Heart left ventricle (tissue), 16 donors: ENCODE results near the gene MVP. TPM values are rescaled to one million over a fixed set of nuclear protein-coding genes. Genes with fewer than 3 reads are reported as not detected.
"Not testable (repeated sequence)": the region's sequence is repeated elsewhere in the genome, so short reads cannot be mapped to it uniquely, and the experiment has no call there.

ENCODE experiments used
- ATAC-seq, 4 donors: fragments of 200-7000 bp; cut with Tn5 transposase; one replicate each; pipeline ENCODE4 v1.9.1; 2020 to 2022; ENCODE audit warnings: moderate library complexity in 4 of 4, mild to moderate bottlenecking in 3 of 4, moderate number of reproducible peaks in 1 of 4
- DNase-seq, 5 donors: peaks; one replicate each; pipeline ENCODE4 v3.0.0-alpha.2; 2020
- H3K27ac ChIP-seq, 12 donors: fragments of 200-600 bp; sonication (generic) in 4 of 12; one replicate each; pipeline versions ENCODE4 v1.5.0 to v1.8.0; 2016 to 2022; ENCODE audit warnings: mild to moderate bottlenecking in 2 of 12
- H3K27me3 ChIP-seq, 9 donors: fragments of 200-600 bp; sonication (generic) in 2 of 9; one replicate each; pipeline versions ENCODE4 v1.5.1 to v1.8.0; 2016 to 2022; ENCODE audit warnings: mild to moderate bottlenecking in 3 of 9
- H3K36me3 ChIP-seq, 9 donors: fragments of 200-600 bp; sonication (generic) in 2 of 9; one replicate each; pipeline versions ENCODE4 v1.5.0 to v1.8.0; 2018 to 2022; ENCODE audit warnings: mild to moderate bottlenecking in 2 of 9
- H3K4me1 ChIP-seq, 12 donors: fragments of 200-600 bp; sonication (generic) in 4 of 12; one replicate each; pipeline versions ENCODE4 v1.5.0 to v1.8.0; 2016 to 2022; ENCODE audit warnings: mild to moderate bottlenecking in 3 of 12
- H3K4me3 ChIP-seq, 12 donors: fragments of 200-600 bp; sonication (generic) in 4 of 12; one replicate each; pipeline versions ENCODE4 v1.5.0 to v1.8.0; 2017 to 2022; ENCODE audit warnings: mild to moderate bottlenecking in 9 of 12, moderate library complexity in 4 of 12
- H3K9me3 ChIP-seq, 12 donors: fragments of 200-600 bp; sonication (generic) in 4 of 12; one replicate each; pipeline versions ENCODE4 v1.5.0 to v1.8.0; 2016 to 2022; ENCODE audit warnings: mild to moderate bottlenecking in 1 of 12
- POLR2A ChIP-seq, 2 donors: fragments of 450-650 bp; IDR thresholded peaks; one replicate each; pipeline ENCODE4 v1.6.1; 2017; ENCODE audit warnings: antibody characterized with exemption in 2 of 2, mild to moderate bottlenecking in 2 of 2, moderate library complexity in 2 of 2
- WGBS, 4 donors: extraction: QIAGEN DNeasy Blood & Tissue Kit in 2 of 4; methylation state at CpG; one replicate each; pipeline versions ENCODE4 v1.1.5 to v1.1.7; 2013 to 2018; 5-methylcytosine and 5-hydroxymethylcytosine counted together
- intact Hi-C, 10 donors: fragments of 100-400 bp; cut with DNase I; formaldehyde crosslinking; loops; one replicate each; pipeline versions ENCODE4 v1.11.1 to v1.14.2; 2022
- polyA plus RNA-seq, 2 donors: library from polyadenylated mRNA; stranded (reverse); fragments of 200-250 nt; gene quantifications; one replicate each; pipeline ENCODE4 v1.2.3, GENCODE V29; 2013
- total RNA-seq, 9 donors: library from RNA; depleted of rRNA in 2 of 9; stranded (reverse); fragments of >200 nt in 2 of 9; fragmentation: NEBNext Ultra II Directional in 3 of 9; extraction: Animal tissue kit (Norgen Biotek cat#: 25700) in 3 of 9; gene quantifications; one replicate each; pipeline versions ENCODE4 v1.1.0 to v1.2.4, GENCODE V29; 2016 to 2023
- TF ChIP-seq, protein P1 (sequence below), 12 donors: fragments of 200-600 bp; sonication (generic) in 4 of 12; IDR thresholded peaks; one replicate each; pipeline versions ENCODE4 v1.5.0 to v1.8.0; 2018 to 2022; ENCODE audit warnings: antibody characterized with exemption in 12 of 12, mild to moderate bottlenecking in 5 of 12
- donor health status: ischemic (EF 13 %, LVEDD 7.1; RV severe dilation, severe dysfunction).
- donor health status: healthy with polysubstance abuse.
- donor health status: DM: no; HTN: yes; CAD: no.
- donor health status: DM: no; HTN: no; CAD: no.
- donor health status: ischemic (EF 25% LVEDD 6.9; RV normal size, moderate dysfunction).
- donor health status: ischemic (EF 25% LVEDD 5.7; RV mildly dilated, moderate dysfunction).
- donor health status: healthy.
- donor health status: DM: yes; HTN: yes; CAD: no.
- donor health status: ischemic (EF 35%, LVEDD 5.7; RV mildly dilated, moderate dysfunction).
- donor health status: nonischemic (EF 11% LVEDD 7.7; RV severe dilation, severe dysfunction).
- donor health status: DM: yes; HTN: yes; CAD: no.
- donor health status: PGD.
- donor health status: ischemic (EF 29% LVEDD 5.4; RV normal size, mild dysfunction).
- donor health status: nonischemic (EF 23%, LVEDD 6.1; RV moderate dilation, normal function).

The MVP gene
- total and polyA plus RNA-seq, 11 donors, result 32.9 to 140 (median 44.6) TPM

DNA sequence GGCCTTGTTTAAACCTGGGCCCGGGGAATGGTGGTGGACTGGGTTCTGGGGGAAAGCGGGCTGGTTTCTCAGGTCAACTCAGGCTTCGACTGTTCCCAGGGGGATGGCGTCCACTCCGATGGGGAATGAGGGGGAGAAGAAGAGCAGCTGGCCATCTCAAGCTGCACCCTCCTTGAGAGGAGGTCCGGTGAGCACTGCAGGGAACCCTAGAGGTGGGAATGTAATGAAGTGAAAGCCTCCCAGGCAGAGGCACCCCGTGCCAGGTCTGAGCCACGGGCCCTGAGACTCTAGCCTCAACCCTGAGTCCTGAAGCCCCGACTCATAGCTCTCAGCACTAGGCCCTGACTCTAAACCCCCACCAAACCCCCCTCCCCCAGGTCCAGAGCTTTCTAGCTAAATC lies 43.9 kb downstream of the MVP start:
- intact Hi-C loops, result loop anchor here in 8 of 10 donors (5.0 to 10.0 kb wide), 8 partner anchors 42 to 161 kb away; partner anchors contain the start of genes C16orf92 (in 3 of the 8), PAGR1 (in 3 of the 8), HIRIP3 (in 2 of the 8) and INO80E (in 2 of the 8)
- 78 to 86% (median 78%) methylated on average over 9 of the region's 9 CpGs for WGBS, 4 donors
- no peak for DNase-seq

DNA sequence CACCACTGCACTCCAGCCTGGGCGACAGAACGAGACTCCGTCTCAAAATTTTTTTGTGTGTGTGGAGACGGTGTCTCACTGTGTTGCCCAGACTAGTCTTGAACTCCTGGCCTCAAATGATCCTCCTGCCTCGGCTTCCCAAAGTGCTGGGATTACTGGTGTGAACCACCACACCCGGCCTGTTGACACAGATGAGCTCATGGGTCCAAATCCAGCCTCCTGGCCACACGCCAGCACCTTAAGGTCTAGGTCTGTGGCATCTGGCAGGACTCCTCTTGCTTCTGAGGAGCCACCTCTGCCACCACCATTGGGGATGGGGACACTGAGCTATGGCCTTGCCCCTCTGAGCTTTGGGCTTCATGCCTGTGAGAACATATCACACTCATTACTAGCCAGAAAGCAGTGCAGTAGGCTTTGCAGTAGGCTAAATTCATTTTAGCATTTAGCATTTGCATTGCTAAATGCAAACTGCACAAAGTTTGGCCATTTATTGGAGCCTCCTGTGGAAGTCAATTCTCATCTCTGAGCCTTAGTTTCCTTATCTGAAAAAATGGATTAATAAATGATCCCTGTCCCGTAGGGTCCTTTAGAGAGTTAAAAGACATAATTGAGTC lies 48.2 kb downstream of the MVP start:
- DNase-seq (no peak), ATAC-seq (no peak)
- Histone ChIP-seq H3K4me3 (no peak overlapping the region), H3K4me1 (peaks cover 0 to 5% (median 0%) of the 10 kb centered on the region in 12 donors), H3K9me3 (no peaks in the 10 kb centered on the region), H3K27me3 (no peaks in the 10 kb centered on the region), H3K36me3 (no peaks in the 10 kb centered on the region), H3K27ac (no peak overlapping the region)
- TF ChIP-seq, protein P1, sequence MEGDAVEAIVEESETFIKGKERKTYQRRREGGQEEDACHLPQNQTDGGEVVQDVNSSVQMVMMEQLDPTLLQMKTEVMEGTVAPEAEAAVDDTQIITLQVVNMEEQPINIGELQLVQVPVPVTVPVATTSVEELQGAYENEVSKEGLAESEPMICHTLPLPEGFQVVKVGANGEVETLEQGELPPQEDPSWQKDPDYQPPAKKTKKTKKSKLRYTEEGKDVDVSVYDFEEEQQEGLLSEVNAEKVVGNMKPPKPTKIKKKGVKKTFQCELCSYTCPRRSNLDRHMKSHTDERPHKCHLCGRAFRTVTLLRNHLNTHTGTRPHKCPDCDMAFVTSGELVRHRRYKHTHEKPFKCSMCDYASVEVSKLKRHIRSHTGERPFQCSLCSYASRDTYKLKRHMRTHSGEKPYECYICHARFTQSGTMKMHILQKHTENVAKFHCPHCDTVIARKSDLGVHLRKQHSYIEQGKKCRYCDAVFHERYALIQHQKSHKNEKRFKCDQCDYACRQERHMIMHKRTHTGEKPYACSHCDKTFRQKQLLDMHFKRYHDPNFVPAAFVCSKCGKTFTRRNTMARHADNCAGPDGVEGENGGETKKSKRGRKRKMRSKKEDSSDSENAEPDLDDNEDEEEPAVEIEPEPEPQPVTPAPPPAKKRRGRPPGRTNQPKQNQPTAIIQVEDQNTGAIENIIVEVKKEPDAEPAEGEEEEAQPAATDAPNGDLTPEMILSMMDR (IDR thresholded peaks at IDR 0.05), result no peak
- no peak for TF ChIP-seq POLR2A (IDR thresholded peaks at IDR 0.05)
- WGBS, 4 donors, result 76 to 82% (median 77%) methylated on average over 8 of the region's 8 CpGs
- intact Hi-C loops, result loop anchor here in 3 of 10 donors (10.0 kb wide), 2 partner anchors 136 to 156 kb away; partner anchors contain the start of gene C16orf92 (in 1 of the 3)

More for the DNA sequence above, 43.9 kb downstream of the MVP start:
- ATAC-seq, result no peak
- peaks cover 0 to 23% (median 18%) of the 10 kb centered on the region in 9 donors for H3K36me3 ChIP-seq
- H3K4me3 ChIP-seq, result no peak overlapping the region
- no peaks in the 10 kb centered on the region for H3K27me3 ChIP-seq
- TF ChIP-seq, protein P1 (IDR thresholded peaks at IDR 0.05), result no peak
- TF ChIP-seq POLR2A (IDR thresholded peaks at IDR 0.05), result no peak
- H3K9me3 ChIP-seq, result no peaks in the 10 kb centered on the region
- no peak overlapping the region for H3K27ac ChIP-seq
- H3K4me1 ChIP-seq, result peaks cover 0 to 27% (median 16%) of the 10 kb centered on the region in 12 donors

DNA sequence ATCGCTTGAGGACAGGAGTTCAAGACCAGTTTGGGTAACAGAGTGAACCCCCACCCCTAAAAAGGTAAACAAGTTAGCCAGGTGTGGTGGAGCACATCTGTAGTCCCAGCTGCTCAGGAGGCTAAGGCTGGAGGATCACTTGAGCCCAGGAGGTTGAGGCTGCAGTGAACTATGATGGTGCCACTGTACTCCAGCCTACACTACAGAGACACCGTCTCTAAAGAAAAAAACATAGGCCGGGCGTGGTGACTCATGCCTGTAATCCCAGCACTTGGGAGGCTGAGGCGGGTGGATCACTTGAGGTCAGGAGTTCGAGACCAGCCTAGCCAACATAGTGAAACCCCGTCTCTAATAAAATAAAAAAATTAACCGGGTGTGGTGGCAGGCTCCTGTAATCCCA lies 48.8 kb downstream of the MVP start:
- H3K36me3 ChIP-seq, H3K9me3 ChIP-seq, H3K27me3 ChIP-seq, H3K4me3 ChIP-seq, H3K4me1 ChIP-seq, ATAC-seq, H3K27ac ChIP-seq, DNase-seq: not testable (repeated sequence)
- WGBS, 4 donors, result 92 to 94% (median 93%) methylated on average over 8 of the region's 8 CpGs
- intact Hi-C loops, result loop anchor here in 3 of 10 donors (10.0 kb wide), 2 partner anchors 136 to 156 kb away; partner anchors contain the start of gene C16orf92 (in 1 of the 3)

DNA sequence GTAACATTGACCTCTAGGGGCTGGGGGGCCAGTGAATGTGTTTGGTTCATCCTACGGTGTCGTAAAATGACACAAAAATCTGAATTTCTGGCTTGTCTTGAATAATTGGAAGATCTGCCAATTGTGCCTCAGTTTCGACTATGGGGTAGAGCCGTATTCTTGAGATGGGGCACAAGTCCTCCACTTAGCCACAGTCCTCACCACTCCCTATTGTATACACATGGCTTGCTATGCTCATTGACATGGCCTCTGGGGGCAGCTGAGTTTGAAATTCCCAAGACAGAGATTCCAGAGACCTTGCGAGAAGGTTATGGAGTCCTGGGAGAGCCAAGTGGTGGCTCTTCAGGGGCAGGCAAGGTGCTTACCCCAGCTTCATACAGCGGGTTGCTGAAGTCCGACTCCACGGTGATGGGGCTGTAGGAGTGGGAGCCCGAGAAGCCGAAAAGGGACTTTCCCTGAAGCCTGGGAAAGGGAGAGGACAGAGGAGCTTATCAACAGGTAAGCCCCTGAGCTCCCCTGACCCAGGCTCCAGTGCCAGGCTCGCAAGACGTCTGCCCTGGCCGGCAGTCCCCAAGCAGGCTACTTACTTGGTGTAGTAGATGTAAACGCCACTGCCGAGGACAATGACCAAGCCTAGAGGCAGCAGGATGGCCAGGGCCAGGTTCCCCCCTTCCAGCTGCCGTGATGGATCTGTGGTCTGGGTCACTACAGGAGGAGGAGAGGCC lies 51.7 kb downstream of the MVP start:
- intact Hi-C loops, result loop anchor here in 1 of 10 donors (5.0 to 10.0 kb wide), 2 partner anchors 83 to 155 kb away; no protein-coding TSS in a partner anchor
- 90 to 93% (median 93%) methylated on average over 11 to 16 of the region's 16 CpGs for WGBS, 4 donors
- no peak for ATAC-seq
- Histone ChIP-seq H3K27me3 (peaks cover 8 to 19% (median 12%) of the 10 kb centered on the region in 9 donors), H3K4me1 (peaks cover 0 to 8% (median 0%) of the 10 kb centered on the region in 12 donors), H3K4me3 (no peak overlapping the region), H3K9me3 (no peaks in the 10 kb centered on the region), H3K36me3 (no peaks in the 10 kb centered on the region), H3K27ac (no peak overlapping the region)
- no peak for DNase-seq
- TF ChIP-seq, protein P1 (IDR thresholded peaks at IDR 0.05), result no peak
- TF ChIP-seq POLR2A (IDR thresholded peaks at IDR 0.05), result no peak
